NCI-H2029 treated with DMSO at 0.1 percent for 48 hours (cell line): ENCODE results near the gene HOXC9.

Experiments
- DNase-seq: peaks from one replicate; lab custom pipeline; 2025; lab: John Stamatoyannopoulos, UW

The HOXC9 gene

GRCh38 chr12:53988541-53989226 lies 11.3 kb upstream of the HOXC9 start:
- no peak for DNase-seq

GRCh38 chr12:53989227-53990113 lies 10.5 kb upstream of the HOXC9 start:
- DNase-seq: no peak

GRCh38 chr12:53990311-53991076 lies 9.5 kb upstream of the HOXC9 start:
- DNase-seq: no peak

- no peak for DNase-seq
Observed at GRCh38 chr12:53991077-53991460, 8.9 kb upstream of the HOXC9 start.

- DNase-seq: no peak
Observed at GRCh38 chr12:53992377-53992889, 7.5 kb upstream of the HOXC9 start.

GRCh38 chr12:53993162-53994008 lies 6.6 kb upstream of the HOXC9 start:
- DNase-seq: no peak

- no peak for DNase-seq
Observed at GRCh38 chr12:53994009-53994263, 6.0 kb upstream of the HOXC9 start.

- DNase-seq: no peak
Observed at GRCh38 chr12:53994264-53995001, 5.5 kb upstream of the HOXC9 start.

- DNase-seq: no peak
Observed at GRCh38 chr12:53995002-53995377, 5.0 kb upstream of the HOXC9 start.

- DNase-seq: no peak
Observed at GRCh38 chr12:53995378-53996239, 4.4 kb upstream of the HOXC9 start.

- DNase-seq: no peak
Observed at GRCh38 chr12:53996240-53997203, 3.4 kb upstream of the HOXC9 start.

GRCh38 chr12:53997204-53998109 lies 2.5 kb upstream of the HOXC9 start:
- no peak for DNase-seq

GRCh38 chr12:53998110-53998899 lies 1.7 kb upstream of the HOXC9 start:
- no peak for DNase-seq

GRCh38 chr12:53998900-53999236 lies 1.1 kb upstream of the HOXC9 start:
- no peak for DNase-seq

GRCh38 chr12:53999559-54000115 lies 324 bp upstream of the HOXC9 start:
- DNase-seq: peak; percentile 11

GRCh38 chr12:54001283-54002187 lies 1.6 kb downstream of the HOXC9 start:
- DNase-seq: no peak
